GM10847 (cell line): Measurements from ENCODE around the gene ZNF362.

Experiments
- POLR2A ChIP-seq: IDR thresholded peaks from 2 replicates; pipeline ENCODE4 v1.6.1; 2011; ENCODE audit not compliant: insufficient read length; ENCODE audit errors: extremely low read depth

The ZNF362 gene

DNA sequence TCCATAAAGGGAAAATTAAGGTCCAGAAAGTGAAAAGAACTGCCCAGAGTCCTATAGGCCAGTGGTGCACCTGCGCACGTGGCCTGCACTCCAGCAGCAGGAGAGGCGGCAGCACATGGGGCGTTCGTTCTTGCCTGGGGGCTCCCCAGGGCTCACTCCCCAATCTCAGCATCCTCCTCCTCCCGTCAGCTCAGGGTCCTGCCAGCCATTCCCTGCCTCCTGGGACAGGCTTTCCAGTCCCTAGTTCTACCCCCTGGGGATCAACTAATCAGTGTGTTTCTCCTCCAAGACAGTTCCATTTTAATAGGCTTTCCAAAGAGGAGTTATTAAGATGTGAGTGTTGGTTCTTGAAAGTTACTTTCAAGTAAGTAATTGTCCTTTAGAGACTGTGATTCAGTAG is 65.8 kb downstream of the ZNF362 start:
- no peak for TF ChIP-seq POLR2A

DNA sequence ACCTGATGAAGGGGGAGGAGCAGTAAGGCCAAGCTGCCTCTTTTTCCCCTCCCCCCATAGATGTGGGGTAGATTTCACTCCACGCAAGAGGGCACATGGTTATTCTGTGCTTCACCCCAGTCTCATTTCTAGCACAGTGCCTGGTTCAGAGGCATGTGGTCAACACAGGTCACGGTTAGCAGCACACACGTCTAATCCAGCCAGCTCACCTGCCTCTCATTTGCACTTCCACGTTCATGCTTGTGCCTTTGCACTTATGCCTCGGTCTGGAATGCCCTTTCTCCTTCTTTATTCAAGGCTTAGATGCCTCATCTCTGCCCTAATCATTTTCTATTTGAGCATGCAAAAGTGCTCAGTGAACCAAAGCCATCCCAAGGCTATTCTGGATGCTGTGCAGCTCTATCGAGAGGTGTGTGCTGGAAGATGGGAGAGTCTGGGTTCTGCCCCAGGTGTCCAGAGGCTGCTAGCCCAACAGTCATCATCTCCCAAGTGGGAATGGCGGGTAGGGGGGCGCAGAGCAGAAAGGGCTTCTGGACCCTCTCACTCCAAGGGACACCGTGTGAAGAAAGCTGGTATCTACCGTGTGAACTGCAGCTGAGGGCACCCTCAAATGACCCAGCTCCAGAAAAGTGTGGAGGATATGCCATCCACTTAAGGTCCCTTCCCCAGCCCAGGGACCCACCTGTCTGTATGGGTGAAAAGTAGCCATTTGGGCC is 66.7 kb downstream of the ZNF362 start:
- no peak for TF ChIP-seq POLR2A

DNA sequence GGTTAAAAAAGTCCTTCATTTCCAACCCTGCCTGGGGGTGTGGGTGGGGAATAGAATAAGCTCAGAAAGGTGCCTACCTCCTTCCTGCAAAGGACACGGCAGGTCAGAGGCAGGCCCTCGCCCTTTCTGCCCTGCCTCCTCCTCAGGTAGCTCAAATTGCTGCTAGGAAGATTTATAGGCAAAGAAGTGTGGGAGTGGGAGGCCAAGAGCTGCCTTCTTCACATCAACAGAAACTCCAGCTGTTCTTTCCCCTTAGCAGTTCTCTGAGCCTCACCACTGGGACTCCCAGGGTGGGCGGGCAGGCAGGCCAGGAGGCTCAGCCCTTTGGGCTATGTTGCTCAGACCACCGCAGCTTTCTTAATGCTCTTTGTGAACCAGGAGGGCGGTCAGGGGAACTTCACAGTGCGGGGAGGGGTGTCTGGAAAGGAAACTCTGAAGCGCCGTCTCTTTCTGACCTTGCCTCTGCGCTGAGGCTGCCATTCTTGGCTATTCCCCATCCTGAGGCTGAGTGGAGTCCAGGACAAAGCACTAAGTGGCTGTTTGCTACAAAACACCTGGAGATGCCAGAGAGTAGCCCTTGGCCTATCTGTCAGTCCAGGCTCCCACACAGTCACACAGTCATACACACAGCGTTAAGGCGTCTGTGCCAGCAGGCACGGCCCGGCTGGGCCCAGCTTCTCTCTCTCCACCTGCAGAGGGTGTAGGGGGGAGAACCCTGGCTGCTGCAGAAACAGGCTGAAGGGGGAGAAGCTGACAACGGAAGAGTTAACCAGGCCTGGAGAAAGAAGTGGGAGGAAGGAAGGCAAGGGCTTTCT is 67.6 kb downstream of the ZNF362 start:
- TF ChIP-seq POLR2A: no peak

DNA sequence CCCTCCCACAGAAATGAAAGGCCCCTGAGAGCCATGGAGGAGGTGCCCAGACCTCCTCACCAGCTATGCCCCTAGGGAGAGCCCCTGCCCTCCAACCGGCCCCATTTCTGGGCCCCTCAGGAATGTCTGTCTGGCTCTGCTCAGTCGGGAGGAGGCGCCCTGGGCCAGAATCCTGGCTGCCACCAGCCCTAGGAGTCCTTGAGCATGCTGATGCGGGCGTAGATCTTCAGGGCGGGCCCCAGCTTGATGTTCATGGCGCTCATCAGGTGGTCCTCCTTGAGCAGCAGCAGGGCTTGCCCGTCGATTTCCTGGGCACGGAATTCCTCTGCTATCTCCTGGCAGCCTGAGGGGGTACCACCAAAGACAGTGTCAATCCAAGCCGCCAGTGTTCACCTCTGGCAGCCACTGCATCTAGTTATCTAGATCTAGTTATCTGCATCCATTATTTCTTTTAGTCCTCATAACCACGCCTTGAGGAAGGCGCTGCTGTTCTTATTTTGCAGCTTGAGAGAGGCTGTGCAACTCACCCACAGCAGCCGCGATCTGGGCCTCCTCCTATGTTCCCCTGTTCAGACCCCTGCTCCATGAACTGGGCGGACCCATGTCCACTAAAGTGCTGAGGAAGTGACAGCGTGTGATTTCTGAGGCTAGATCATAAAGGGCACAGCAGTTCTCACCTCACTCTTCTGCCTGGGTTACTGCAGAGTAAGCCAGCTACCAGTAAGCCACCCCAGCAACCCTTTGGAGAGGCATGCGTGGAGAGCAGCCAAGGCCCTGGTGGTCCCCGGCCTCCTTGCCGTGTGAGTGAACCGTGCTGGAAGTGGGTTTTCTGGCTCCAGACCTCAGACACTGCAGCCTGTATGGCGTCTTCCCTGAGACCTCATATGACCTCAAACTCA is 68.6 kb downstream of the ZNF362 start:
- no peak for TF ChIP-seq POLR2A

DNA sequence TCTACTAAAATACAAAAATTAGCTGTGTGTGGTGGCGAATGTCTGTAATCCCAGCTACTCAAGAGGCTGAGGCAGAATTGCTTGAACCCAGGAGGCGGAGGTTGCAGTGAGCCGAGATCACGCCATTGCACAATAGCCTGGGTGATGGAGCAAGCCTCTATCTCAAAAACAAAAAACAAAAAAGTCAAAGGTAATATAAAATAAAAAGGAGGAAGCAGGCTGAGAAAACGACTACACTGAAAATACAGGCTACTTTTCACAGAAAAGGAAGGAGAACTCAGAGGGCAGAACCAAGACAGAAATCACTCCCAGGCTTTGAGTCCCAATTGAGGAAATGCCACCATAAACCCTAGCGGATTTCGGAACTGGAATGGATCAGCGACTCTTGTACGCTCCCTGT is 70.5 kb downstream of the ZNF362 start:
- TF ChIP-seq POLR2A: no peak

DNA sequence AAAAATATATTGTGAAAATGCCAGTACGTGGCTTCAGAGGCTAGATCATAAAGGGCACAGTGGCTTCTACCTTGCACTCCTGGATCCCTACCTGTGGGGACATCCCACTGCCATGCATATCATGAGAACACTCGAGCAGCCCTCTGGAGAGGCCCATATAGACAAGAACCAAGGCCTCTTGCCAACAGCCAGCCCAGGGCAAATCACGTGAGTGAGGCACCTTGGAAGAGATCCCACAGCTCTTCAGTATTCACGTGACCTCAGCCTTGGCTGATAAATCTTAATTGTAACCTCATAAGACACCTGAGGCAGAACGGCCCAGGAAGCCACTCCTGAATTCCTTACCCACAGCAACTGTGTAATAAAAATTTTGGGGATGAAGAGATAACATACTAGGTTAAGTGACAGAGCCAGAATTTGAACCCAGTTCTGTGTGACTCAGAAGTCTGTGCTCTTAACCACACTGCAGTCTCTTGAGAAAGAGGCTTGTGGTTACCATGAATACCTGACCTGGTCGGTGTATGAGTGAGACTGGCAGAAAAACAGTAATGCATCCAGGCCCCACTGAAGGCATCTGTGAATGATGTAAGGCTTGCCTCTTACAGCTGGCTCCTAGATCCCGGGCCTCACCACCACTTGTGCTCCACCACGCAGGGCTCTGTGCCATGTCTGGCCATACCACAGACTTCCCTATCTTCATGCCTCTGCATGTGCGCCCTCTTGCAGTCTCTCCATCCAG is 71.5 kb downstream of the ZNF362 start:
- no peak for TF ChIP-seq POLR2A

DNA sequence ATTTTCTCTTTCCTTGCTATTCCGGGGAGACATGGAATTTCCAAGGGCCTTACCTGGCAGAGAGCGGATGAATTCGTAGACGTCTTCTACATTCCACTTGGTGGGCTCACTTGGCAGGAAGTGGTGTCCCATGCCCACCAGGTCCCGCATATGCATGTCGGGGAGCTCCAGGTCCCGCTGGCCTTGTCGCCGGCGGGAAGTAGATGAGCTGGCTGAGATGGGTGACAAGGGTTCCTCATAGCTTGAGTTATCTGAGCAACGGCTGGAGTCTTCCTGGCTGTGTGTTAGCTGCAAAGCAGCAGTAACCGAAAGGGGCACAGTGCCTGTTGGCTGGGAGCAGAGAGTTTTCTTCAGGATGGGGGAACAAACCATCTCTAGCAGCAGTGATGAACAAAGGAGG is 72.5 kb downstream of the ZNF362 start:
- TF ChIP-seq POLR2A: no peak

DNA sequence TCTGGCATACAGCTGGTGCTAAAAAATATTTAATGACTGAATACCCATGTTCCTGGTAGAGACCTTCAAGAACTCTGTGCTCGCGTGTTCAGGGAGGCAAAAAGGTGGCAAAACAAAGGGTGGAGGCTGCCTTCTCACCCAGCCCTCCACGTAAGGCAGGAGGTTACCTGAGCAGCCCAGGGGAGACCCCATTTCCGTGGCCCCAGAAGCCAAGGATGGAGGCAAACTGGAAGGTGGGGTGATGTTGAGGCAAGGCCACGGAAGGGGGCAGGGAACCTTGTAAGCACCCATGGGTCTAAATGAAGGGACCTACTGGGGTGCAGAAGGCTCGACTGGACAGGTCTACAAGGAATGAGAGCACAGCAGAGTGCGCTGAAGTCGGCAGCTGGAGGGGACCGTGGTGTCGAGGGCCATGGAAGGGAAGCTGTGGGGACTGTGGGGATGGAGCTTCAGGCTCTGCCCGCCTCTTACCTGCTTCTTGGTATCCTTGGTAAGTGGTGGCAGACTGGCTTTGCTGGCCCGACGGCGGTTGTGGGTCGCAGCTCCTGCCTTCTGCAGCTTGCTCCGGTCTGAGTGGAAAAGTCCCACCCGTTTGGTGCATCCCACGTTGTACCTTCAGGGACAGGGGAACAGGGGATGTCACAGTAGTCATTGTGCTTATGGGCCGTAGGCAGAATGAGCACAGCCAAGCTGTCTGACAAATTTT is 73.5 kb downstream of the ZNF362 start:
- no peak for TF ChIP-seq POLR2A

DNA sequence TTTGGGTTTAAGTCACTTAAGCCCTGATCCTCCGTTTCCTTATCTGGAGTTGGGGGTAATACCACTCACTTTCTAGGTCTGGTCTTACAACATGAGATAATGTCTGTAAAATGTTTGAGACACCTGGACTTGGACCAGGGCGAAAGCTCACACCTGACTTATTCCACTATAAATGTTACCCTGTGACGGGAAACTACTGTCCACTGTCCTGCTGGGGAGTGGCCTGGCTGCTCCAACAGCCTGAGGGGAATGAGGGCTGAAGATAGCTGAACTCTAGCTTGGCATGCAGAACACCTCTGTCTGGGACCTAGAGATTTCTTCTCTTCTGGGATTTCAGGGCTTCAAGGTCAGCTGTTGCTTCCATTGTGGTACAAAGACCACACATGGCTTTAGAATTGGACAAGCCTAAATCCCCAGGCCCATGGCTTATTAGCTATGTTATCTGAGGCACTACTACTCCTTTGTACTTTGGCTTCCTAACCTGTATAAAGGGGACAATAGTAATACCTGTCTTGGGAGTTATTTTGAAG is 74.1 kb downstream of the ZNF362 start:
- TF ChIP-seq POLR2A: no peak

DNA sequence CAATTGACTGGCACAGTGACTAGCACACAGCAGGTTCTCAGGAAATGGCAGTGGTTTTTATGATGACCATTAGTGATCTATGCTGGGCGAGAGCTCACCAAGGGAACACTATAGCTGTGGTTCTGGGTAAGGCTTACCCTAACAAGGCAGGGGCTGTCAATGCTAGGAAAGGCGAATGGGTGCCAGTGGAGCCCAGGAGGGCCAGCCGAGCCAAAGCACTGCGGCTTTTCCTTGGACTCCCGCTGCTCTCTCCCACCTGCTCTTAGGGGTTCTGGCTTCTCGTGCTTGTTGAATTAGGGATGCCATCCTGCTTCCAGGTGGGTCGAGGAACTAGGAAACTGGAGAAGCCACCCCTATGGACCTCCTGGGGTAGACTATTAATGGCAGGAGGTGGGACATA is 74.6 kb downstream of the ZNF362 start:
- TF ChIP-seq POLR2A: no peak

DNA sequence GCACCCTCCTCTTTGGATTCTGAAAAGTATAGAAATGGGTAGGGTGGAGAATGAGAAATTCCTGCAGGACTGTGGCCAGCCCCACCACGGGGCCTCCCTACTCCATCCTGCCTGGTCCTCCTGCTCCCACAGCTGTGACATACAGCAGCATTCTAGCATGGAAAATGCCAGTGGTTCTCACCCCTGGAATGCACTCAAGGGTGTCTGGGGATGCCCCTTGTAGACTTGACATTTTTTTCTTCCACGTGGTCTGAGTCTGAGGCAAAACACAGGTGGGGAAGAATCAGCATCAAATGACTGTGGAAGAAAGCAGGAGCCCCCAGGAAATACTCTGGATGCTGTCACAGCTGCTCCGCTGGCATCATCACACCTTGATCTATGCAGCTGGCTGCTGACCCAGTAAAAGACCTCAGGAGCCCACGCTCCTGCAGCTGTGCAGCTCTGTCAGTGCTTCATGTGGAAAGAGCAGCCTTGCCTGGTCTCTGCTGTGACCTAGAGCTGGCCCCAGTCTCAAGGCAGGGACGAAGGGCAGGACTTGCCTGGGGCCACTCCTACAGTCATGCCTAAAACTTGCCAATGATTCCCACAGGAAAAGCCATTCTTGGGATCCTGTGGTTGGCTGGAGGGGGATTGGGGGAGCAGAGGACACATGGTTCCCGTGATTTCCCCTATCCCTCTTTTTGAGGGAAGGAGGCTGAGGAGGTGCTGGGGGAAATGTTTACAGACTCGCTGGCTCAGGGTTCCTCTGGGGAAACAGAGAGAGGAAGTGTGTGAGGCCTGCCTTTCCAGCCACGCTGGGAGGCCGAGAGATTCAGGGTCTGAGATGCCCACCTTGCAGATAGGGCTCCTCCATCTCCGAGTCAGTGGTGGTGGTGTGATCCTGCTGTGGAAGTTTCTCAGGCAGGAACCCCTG is 75.4 kb downstream of the ZNF362 start:
- TF ChIP-seq POLR2A: no peak

DNA sequence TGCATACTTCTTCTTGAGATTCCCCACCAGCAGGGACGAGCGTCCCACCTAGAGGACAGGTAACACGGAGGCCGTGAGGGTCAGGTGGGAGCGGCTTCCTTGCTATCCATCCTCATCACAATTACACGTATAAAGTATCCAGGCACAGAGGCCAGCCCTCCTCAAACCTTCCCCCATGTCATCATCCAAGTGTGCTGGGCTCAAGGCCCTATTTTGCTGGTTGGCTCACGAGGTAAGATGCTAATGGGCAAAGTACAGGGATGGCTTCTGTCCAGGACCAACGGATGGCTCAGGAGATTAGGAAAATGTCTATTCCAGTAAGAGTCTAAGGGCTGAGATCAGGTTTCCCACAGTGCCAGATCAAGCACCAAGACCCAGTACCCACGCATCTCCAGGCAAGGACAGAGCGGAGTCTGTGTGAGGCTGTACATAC is 76.1 kb downstream of the ZNF362 start:
- TF ChIP-seq POLR2A: no peak

DNA sequence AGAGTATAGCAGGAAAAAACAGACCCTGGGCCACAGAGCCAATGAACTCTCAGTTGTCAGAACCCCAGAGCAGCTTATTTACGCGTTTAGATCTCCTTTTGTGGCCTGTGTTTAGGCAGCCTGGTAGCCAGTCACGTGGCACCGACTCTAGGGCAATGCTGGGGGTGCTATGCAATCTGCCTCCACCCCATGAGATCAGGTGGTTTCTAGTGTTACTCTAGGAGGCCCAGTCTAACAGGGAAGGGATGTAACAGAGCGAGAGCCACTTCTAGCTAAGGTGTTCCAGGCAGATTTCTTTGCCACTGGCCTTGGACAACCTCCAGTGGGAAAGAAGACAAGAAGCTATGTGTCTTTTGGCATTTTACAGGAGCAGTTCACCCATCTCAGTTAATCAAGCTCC is 76.6 kb downstream of the ZNF362 start:
- TF ChIP-seq POLR2A: no peak
